Ammon's horn (tissue), 1 donor: ENCODE data around the gene ITSN1.

Experiments
- DNase-seq: peaks from one replicate; pipeline ENCODE4 v3.0.0-alpha.2; 2016; ENCODE audit warnings: low spot score

The ITSN1 gene

GRCh38 chr21:33815143-33815707 is 172.9 kb downstream of the ITSN1 start:
- no peak for DNase-seq

GRCh38 chr21:33816174-33816573 is 173.9 kb downstream of the ITSN1 start:
- DNase-seq, result no peak

- DNase-seq, result no peak
These were observed 174.8 kb downstream of the ITSN1 start for GRCh38 chr21:33817138-33817537.

- DNase-seq, result no peak
These were observed 175.6 kb downstream of the ITSN1 start for GRCh38 chr21:33817663-33818451.

GRCh38 chr21:33820230-33820770 is 178.0 kb downstream of the ITSN1 start:
- no peak for DNase-seq

- no peak for DNase-seq
These were observed 178.5 kb downstream of the ITSN1 start for GRCh38 chr21:33820798-33821197.

- no peak for DNase-seq
These were observed 179.4 kb downstream of the ITSN1 start for GRCh38 chr21:33821503-33822322.

GRCh38 chr21:33824156-33824941 is 182.0 kb downstream of the ITSN1 start:
- DNase-seq, result no peak

GRCh38 chr21:33825419-33825818 is 183.1 kb downstream of the ITSN1 start:
- no peak for DNase-seq

- no peak for DNase-seq
These were observed 183.6 kb downstream of the ITSN1 start for GRCh38 chr21:33825915-33826314.

GRCh38 chr21:33828083-33828482 is 185.8 kb downstream of the ITSN1 start:
- DNase-seq, result peak; percentile 35

- no peak for DNase-seq
These were observed 186.3 kb downstream of the ITSN1 start for GRCh38 chr21:33828577-33828976.

GRCh38 chr21:33829844-33830243 is 187.5 kb downstream of the ITSN1 start:
- no peak for DNase-seq

GRCh38 chr21:33831962-33832659 is 189.8 kb downstream of the ITSN1 start:
- DNase-seq, result no peak

- DNase-seq, result no peak
These were observed 192.7 kb downstream of the ITSN1 start for GRCh38 chr21:33834801-33835500.

GRCh38 chr21:33835920-33836319 is 193.6 kb downstream of the ITSN1 start:
- DNase-seq, result no peak

GRCh38 chr21:33836408-33836807 is 194.1 kb downstream of the ITSN1 start:
- DNase-seq, result no peak

GRCh38 chr21:33839167-33839716 is 196.9 kb downstream of the ITSN1 start:
- no peak for DNase-seq

- no peak for DNase-seq
These were observed 197.5 kb downstream of the ITSN1 start for GRCh38 chr21:33839806-33840205.

- DNase-seq, result no peak
These were observed 198.5 kb downstream of the ITSN1 start for GRCh38 chr21:33840771-33841170.
